Hematopoietic multipotent progenitor cell treated with erythropoietin and hydrocortisone succinate and interleukin-3 and kit ligand, for 4 days (in vitro differentiated cells): ENCODE results near the gene RBM20.
"Not testable (repeated sequence)": the region's sequence is repeated elsewhere in the genome, so short reads cannot be mapped to it uniquely, and the experiment has no call there.

Experiments
- DNase-seq: peaks from one replicate; pipeline ENCODE4 v3.0.0-alpha.2; 2015

The RBM20 gene

DNA sequence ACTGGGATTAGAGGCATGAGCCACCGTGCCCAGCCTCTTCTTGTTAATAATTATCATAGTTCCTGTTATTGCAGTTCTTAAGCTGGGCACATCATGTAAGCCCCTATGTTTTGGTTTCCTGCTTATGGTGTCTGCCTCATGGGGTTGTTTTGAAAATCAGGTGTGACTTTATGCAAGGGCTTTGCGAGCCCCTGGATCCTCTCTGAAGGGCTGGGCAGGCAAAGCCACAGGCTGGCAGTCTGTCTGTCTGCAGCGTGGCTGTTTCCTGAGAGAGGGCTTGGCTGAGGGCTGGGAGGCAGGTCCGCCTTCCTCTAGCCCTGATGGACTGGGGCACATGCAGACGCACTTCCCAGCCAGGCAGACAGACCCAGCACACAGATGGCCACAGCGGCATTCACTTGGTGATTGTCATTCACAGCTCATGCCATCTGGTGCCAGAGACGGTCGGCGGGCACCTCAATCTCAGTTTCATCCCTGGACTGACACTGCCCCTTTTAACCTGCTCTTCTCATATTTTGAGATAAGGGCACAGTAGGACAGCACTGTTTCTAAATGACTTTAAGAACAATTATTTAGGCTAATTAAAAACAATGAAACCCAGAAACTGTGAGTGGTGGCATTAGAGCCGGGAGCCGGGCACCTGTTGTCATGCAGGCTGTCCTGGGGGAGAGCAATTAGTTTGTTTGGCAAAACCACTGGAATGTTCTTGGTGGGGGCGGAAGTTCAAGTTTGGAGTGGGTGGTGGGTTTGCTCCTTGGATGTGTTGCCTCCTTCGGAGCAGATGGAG, 35.5 kb downstream of the RBM20 start:
- DNase-seq = peak; percentile 46

DNA sequence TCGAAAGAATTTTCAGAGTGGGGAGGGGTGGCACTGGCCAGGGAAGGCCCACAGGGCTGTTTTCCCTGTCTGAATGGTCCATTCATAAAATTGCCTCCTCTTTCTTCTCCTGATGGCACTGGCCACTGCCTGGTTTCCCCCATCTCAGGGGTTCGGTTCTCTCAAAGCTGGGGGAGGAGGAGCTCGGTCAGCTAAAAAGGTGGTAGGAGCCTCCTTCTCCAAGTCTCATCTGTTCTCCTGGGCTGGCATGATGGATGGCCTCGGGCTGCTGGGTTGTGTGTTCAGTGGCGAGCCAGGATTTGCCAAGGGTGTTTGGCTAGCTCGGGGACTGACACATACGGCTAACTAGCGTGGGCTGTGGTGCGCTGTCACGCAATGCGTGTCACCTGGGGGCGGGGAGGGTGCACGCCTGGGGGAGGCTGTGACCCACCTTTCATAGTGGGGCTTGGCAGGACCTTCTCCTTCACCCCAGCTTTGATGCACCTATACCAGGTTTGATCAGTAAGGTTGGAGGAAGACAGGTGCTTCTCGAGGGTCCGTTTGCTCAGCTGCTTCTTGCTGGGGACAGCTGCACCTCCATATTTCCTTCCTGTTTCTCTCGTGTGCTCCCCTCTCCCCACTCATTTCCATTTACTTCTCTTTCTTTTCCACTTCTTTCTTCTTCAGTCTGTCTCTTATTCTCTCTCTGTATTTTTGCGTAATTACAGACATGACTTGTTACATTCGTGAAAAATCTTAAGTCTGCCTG, 36.3 kb downstream of the RBM20 start:
- DNase-seq = no peak

DNA sequence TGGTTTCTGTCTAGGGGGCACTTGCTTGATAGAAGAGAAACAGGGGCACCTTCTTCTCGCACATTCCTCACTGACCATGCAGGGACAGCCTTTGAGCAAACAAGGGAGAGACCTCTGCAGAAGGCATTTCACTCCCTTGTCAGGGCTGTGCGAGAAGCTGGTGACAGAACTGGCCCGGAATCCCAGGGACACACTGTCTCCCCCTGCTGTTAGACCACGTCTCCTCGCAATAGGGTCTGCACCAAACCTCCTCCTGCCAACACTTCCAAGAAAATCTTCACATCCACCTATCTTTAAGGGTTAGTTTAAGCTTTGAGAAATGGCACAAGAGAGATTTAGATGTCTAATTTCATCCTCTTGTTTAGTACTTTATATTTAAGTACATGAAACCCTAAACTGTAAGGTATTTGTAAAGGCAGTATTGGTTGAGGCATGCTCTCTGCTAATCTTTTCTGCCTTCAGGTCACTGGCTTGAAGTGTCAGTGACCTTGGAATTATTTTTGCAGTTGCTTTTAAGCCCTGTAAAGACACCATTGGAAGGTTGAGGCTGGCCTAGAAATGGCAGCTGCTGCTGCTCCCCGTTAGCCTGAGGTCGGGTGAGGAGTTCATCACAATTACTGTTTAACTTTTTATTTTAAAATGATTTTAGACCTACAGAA, 37.0 kb downstream of the RBM20 start:
- DNase-seq = peak; percentile 72

DNA sequence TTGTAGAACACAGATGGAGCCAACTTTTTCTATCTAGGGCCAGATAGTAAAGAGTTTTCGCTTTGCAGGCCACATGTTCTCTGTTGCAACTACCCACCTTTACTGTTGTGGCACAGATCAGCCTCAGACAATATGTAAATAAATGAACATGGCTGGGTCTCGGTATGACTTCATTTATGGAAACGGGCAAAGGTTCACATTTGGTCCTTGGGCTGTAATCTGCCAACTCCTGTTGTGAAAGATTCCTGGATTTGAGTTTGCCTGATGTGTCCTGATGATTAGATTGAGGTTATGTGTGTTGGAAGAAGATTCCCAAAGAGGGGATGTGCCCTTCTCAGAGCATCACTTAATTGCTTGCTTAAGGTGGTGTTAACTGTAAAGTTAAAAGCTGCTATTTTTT, 38.2 kb downstream of the RBM20 start:
- no peak for DNase-seq

DNA sequence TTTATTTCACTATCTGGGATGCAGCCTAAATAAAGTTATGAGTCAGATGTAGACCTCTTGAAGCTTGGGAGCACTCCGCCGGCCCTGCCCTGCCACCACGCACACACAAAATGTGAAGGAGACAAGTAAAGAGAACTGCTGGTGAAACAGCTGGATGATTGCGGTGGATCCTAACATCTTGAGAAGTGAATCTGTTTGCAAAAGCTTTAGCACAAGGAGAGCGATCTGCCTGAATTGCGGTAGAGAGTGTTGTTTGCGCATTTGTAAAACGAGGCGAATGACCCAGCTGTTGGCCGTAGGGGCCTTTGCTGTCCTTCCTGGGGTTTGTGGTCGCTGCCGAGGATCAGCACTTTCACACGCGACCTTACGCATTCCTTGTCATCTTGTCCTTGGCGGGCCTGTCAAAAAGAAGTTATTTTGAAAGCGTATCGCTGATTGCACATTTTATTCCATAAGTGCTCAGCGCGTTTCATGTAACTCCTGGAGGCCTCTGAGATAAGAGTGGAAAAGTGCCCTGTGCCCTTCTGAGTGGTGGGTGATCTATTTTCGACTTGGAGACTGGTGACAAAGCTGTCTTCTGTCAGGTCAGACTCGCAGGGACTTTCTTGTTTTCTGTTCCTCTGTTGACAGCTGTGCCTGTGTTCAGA, 40.8 kb downstream of the RBM20 start:
- no peak for DNase-seq

DNA sequence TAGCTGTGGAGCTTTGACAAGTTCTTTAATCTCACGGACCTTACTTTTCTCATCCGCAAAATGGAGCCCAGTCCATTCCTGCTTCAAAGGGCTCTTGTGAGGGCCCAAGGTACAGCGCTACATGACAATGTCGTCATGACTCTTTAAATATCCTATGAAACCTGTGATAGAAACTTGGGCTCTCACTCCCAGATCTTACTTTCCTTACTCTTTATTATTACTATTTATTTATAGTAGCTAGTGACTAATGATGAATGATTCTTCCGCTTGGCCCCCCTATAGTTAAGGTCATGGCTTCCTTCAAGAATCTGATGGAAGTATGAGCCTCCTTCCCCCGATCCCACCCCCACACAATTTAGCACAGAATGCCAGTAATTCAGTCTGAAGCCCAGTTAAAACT, 41.9 kb downstream of the RBM20 start:
- DNase-seq = no peak

DNA sequence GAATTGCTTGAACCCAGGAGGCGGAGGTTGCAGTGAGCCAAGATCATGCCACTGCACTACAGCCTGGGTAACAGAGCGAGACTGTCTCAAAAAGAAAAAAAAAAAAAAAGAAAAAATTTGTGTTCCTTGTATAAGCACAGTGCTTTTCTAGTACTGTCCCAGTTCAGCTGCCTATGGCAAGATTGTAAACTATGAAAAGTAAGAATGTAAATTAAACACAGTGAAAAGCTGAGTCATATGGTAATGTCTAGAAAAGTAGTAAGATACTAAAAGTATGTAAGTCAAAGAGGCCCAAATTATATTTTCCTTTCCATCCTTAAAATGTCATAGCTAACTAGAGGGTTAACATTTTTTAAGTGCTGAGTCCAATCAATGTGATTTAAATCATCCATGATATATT, 42.8 kb downstream of the RBM20 start:
- DNase-seq = no peak

DNA sequence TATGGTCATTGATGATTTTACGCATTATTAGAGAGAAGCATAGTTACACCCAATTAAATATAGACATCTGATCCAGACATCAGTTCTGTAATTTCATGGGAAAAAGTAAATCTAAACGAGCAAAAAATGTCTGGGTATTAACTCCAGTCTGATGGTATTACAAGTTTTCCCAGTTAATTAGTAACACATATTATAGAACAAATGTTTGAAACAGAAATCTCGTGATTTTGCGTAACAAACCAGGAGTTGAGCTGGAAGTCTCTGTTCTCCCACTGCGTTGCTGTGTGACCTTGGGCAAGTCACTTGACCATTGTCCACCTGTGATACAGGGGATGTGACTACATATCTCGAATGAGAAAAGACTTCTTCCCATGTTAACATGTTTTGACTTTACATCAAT, 43.3 kb downstream of the RBM20 start:
- no peak for DNase-seq

DNA sequence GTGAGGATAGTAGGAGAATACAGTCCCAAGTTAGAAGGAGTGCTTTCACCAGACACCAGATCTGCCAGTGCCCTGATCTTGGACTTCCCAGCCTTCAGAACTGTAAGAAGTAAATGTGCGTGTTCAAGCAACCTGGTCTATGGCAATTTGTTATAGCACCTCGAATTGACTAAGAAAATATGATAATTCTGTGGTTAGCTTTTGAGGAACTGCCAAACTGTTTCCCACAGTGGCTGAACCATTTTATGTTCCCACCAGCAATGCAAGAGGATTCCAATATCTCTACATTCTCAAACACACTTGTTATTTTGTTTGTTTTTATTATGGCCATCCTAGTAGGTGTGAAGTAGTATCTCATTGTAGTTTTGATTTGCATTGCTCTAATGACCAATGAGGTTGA, 47.0 kb downstream of the RBM20 start:
- peak; percentile 13 for DNase-seq

DNA sequence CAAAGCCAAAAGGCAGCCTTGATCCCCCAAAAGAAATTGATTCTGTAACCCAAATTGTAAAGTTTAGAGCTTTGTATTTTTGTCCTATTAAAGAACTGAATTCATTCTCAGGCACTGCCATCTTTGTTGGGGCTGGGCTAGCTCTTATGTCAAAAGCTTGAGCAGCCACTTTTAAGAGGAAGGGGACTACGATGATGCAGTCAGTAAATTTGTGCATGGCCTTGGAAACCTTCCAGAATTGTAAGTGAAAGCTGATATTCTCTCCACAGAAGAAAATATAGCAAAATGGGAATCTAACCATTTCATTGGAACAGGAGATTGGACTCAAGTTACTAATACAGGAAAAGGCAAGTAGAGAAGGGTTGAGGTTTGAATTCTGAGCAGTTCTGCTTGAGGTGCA, 50.1 kb downstream of the RBM20 start:
- no peak for DNase-seq

DNA sequence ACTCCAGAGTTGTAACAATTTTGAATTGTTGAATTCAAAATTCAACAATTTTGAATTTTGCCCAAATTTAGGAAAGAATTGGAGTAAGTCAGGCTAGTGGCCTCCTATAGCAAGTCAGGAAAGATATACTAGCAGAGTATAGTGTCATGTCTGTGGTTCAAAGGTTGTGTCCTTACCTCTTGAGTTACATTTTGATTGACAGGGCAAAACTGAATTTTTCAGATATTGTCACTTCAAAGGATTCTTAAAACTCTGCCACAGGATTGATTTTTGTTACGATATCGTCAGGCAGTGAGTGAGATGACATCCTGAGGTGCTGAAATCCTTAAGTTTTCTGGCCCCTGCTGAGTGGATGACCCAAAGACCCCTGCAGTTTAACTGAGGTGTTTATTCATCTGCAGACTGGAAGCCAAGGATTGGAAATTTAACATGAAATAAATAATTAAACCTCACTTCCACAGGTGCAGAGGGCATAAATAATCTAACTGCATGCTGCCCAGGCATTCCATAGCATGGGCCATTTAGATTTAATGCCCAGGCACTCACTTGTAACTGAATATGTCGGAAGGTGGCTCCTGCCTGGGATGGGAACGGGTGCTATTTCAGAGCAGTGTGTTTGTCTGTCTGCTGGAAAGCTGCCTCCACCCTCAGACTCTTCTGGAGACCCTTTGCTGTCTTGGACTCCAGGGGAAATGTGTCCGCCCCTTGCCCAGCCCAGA, 50.8 kb downstream of the RBM20 start:
- no peak for DNase-seq

DNA sequence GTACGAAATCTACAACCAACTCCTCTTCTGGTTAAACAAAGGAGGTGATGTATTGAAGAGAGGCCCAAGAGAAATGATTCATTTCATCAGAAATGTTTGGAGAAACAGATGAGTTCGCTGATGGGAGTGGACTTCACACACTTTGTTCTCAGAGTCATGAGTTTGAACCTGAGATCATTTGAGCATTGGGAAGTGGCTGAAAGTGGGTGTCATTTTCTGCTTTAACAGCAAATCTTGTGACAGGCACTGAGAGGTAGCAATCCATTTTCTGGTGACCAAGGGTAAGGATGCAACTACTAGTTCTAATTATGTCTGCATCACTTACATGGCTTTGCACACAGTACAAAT, 51.4 kb downstream of the RBM20 start:
- no peak for DNase-seq

DNA sequence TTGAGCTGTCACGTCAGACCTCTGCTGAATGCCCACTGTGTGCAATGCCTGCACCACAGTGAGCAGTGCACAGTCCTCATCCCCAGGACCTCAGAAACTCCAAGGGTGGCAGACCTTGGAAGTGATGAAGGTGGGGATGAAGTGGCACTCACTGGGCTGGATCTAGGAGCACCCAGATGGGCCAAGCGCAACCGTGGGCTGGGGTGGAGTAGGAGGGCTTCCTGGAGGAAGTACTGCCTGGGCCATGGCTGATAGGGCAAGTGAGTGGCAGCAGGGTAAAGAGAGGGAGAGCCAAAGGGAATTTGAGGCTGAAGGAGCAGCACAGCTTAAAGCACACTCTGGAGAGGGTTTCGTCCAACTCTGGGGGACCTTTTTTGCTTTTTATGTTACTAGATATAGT, 52.3 kb downstream of the RBM20 start:
- DNase-seq = no peak

DNA sequence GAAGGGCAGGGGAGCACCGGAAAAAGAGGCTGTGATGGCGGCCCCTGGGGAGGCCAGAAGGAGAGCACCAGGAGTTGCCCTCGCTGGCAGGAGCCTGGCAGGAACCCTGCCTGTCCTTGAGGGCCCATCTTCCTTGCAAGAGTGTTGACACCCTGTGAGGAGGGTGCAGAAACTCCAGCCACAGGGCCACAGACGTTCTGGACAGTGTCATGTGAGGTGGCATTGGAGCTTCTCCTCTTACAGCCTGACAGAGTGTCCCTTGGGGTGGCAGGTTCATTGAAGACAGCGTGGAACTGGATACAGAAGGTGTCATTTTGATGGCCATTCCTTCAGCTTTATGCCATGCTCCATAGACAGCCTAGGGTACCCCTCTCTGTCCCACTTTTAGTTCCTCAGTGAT, 54.2 kb downstream of the RBM20 start:
- DNase-seq = no peak

DNA sequence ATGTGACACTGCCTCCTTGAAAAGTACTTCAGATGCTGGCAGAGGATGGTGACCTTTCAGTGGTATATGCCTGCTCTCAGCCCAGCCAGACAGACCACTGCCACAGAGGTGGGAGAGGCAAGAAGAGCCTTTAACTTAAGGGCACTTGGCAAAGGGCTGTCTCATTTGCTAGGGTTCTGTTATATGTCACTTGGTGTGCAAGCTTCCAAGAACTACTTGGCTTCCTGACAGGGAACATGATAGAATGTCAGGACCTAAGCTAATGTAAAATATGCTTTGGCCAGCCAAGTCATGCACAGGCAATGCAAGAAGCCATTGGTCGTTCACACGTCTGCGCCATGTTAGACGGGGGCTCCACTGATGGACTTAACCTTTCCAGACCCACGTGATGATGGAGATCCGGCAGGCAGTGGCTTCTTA, 54.7 kb downstream of the RBM20 start:
- no peak for DNase-seq

DNA sequence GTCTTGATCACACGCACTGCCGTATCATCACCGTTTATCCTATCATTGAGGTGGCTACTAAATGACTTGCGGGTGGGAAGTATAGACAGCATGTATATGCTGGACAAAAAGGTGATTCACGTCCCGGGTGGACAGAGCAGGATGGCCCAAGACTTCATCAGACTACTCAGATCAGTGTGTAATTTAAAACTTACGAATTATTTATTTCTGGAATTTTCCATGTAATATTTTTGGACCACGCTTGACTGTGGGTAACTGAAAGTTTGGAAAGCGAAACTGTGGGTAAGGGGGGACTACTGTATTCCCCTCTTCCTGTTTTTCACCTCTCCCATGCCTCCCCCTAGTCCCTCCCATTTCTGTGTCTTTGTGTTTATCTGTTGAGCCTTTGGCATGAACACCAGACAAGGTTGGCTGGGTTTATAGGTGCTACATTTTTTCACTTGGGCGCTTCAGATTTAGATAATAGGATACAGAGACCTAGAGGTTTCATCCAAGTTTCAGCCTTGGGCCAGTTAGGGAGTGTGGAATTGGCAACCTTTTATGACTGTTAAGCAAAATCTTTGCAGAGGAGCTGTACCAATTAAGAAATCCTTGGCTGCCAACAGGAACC, 55.8 kb downstream of the RBM20 start:
- DNase-seq = no peak

DNA sequence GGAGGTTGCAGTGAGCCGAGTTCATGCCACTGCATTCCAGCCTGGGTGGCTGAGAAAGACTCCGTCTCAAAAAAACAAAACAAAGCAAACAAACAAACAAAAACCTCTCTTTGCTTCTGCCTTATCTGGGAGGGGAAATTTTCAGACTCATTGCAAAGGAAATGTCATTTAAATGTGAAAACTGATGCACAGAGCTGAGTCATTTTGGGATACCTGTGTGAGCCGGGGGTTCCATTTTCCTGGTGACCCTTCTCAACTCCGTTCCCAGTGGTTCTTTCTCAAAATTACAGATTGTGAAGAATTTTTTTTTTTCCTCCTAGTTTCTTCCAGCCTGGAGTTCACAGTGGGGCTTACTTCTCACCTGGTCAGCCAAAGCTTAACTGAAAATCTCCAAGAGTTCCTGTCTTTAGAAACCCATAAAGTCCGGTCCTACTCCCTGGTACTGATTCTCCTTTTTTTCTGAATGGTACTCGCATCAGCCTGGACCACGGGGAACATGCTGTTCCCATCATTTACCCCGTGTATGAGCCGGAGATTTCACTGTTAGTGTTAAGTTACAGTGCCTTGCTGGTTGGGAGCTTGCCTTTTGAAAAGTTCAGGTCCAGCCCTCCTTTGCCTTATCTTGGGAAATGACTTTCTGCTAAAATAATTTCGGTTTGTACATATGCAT, 56.9 kb downstream of the RBM20 start:
- no peak for DNase-seq

DNA sequence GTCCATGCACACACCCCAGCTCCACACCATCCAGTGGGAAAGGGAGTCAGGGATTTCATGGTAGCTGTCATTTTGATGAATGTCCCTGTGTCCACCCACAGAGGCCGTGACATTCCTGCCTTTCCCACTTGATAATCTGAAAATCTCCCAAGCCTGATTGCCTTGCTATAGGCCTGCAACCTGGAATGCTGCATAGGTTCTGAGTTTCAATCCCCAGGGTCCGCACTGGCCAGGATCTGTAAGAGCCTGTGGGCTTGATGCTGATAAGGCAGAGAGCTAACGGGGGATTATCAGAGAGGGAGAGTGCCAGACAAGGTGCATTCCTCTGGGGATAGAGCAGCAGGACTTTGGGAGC, 57.5 kb downstream of the RBM20 start:
- DNase-seq = no peak

DNA sequence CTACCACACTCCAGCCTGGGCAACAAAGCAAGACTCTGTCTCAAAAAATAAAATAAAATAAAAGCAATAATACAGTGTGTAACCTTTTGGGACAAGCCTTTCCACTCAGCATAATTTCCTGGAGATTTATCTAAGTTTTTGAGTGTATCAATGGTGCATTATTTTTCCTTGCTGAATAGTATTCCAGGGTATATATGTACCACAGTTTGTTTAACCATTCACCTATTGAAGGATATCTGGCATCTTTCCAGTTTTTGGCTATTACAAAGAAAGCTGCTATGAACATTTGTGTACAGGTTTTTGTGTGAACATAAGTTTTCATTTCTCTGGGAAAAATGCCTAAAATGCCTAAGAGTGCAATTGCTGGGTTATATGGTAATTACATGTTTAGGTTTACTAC, 59.9 kb downstream of the RBM20 start:
- DNase-seq = no peak

DNA sequence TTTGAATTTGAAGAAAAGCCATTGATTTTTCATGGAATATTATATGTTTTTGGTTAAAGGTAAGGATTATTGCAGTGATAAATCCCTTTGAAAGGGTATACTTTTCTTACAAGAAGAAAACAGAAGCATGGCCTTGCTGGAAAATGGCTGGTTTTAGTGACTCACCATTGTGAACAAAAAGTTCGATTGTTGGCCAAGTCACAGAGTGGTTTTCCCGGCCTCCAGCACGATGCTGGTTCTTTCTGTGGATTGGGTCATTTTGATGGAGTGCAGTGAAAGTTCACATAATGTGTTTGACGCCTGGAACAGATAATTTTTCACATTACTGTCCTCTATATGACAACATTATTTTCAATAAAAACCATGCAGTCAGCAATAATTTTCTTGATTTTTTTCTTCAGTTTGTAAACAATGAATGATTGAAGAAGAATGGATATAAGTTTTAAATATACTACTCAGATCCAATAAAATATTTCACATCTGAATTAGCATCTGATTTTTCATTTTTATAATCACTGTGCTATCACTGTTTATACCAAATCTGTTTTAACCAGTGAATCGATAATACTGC, 60.9 kb downstream of the RBM20 start:
- DNase-seq = no peak

DNA sequence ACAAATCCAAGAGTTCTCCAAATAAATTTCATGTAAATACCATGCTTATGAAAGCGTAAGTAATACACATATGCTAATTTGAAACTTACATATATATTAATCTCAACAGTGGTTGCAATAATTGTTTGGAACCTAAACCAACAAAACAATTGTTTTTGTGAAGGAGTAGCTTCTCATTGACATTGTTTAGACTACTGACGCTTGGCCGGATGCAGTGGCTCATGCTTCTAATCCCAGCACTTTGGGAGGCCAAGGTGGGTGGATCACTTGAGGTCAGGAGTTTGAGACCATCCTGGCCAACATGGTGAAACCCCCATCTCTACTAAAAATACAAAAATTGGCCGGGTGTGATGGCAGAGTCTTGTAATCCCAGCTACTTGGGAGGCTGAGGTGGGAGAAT, 61.5 kb downstream of the RBM20 start:
- DNase-seq = not testable (repeated sequence)

DNA sequence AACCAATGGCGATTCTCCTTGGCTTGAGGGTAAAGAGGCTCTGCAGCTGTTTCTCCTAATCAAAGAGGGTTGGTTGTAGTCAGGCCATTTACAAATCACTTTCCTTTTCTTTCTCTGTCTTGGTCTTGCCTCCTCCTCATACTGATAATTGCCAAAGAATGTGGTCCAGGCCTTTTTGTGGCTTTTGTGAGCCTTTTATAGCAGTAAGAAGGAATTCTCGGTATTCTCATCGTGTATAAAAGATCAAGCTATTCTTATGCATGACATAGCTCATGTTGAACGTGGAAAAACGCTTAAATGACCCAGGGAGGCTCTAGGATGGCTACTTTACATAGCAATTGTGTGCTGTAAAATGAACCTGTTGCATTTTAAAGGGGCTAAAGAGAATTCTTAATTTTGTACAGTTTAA, 62.6 kb downstream of the RBM20 start:
- DNase-seq = no peak
